ENCODE measurements around the gene KHSRP.

Gene KHSRP

DNA sequence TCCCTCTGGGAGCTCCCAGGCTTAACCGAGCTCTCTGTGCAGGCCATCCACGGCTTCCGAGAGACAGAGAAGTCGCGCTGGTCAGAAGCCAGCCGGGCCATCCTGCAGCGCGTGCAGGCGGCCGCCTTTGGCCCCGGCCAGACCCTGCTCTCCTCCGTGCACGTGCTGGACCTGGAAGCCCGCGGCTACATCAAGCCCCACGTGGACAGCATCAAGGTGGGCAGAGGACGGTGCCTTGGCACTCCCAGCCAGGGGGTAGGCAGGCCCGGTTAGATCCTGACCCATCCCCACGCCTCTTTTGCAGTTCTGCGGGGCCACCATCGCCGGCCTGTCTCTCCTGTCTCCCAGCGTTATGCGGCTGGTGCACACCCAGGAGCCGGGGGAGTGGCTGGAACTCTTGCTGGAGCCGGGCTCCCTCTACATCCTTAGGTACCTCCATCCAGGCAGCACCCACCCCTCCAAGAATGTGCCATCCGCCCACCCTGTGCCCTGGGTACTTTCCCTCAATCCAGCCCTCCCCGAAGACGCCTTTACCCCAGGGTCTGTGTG is 50.4 kb downstream of the KHSRP start:
- ChIA-PET CTCF (no interaction called here), POLR2A (interaction anchor here (3.0 to 3.4 kb wide), 2 partner anchors 12 to 19 kb away, joined by 20 to 50 read pairs; partner anchors contain the start of genes CLPP and GTF2F1)
- DNase-seq (ENCODE audit: extremely low spot score): no peak

DNA sequence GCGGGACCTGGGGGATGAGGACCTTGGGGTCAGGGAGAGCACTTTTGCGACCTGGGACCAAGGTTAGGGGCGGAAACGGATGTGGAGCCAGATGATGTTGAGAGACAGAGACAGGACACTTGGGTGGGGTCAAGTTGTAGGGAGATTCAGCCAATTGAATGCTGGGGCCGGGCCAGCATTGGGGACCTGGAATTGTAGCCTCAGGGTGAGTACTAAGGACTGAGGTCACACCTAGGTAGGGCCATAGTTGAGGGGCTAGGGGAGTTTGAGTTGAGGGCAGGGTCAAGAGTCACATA is 50.9 kb downstream of the KHSRP start:
- no peak for DNase-seq (ENCODE audit: extremely low spot score)
- CTCF ChIA-PET: no interaction called here
- TF ChIP-seq BHLHE40 (IDR thresholded peaks at IDR 0.05; ENCODE audit: borderline replicate concordance) (no peak), ARNT (IDR thresholded peaks at IDR 0.05) (no peak), HDGF (IDR thresholded peaks at IDR 0.05; ENCODE audit: borderline replicate concordance) (no peak), FOXK2 (IDR thresholded peaks at IDR 0.05) (no peak), FOXM1 (IDR thresholded peaks at IDR 0.05; ENCODE audit: borderline replicate concordance) (no peak), CTBP1 (IDR thresholded peaks at IDR 0.05; ENCODE audit: borderline replicate concordance) (no peak), FOXA1 (IDR thresholded peaks at IDR 0.05) (no peak), LEF1 (IDR thresholded peaks at IDR 0.05; ENCODE audit: borderline replicate concordance) (no peak), ELF4 (IDR thresholded peaks at IDR 0.05) (no peak), ZNF384 (IDR thresholded peaks at IDR 0.05) (no peak), TARDBP (IDR thresholded peaks at IDR 0.05) (no peak), SUZ12 (IDR thresholded peaks at IDR 0.05) (no peak), SP1 (IDR thresholded peaks at IDR 0.05) (no peak), NFRKB (IDR thresholded peaks at IDR 0.05) (no peak), L3MBTL2 (conservative IDR thresholded peaks at IDR 0.05) (no peak)
- TF ChIP-seq, protein P1, sequence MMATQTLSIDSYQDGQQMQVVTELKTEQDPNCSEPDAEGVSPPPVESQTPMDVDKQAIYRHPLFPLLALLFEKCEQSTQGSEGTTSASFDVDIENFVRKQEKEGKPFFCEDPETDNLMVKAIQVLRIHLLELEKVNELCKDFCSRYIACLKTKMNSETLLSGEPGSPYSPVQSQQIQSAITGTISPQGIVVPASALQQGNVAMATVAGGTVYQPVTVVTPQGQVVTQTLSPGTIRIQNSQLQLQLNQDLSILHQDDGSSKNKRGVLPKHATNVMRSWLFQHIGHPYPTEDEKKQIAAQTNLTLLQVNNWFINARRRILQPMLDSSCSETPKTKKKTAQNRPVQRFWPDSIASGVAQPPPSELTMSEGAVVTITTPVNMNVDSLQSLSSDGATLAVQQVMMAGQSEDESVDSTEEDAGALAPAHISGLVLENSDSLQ (IDR thresholded peaks at IDR 0.05): no peak
- POLR2A ChIA-PET: interaction anchor here (3.0 to 3.4 kb wide), 2 partner anchors 12 to 19 kb away, joined by 20 to 50 read pairs; partner anchors contain the start of genes CLPP and GTF2F1

More for the DNA sequence above, 50.4 kb downstream of the KHSRP start:
- no peak for TF ChIP-seq FOXM1 (IDR thresholded peaks at IDR 0.05; ENCODE audit: borderline replicate concordance)
- TF ChIP-seq SP1 (IDR thresholded peaks at IDR 0.05): no peak
- no peak for TF ChIP-seq LEF1 (IDR thresholded peaks at IDR 0.05; ENCODE audit: borderline replicate concordance)
- TF ChIP-seq HDGF (IDR thresholded peaks at IDR 0.05; ENCODE audit: borderline replicate concordance): no peak
- no peak for TF ChIP-seq ARNT (IDR thresholded peaks at IDR 0.05)
- no peak for TF ChIP-seq ZNF384 (IDR thresholded peaks at IDR 0.05)
- no peak for TF ChIP-seq FOXK2 (IDR thresholded peaks at IDR 0.05)
- TF ChIP-seq BHLHE40 (IDR thresholded peaks at IDR 0.05; ENCODE audit: borderline replicate concordance): no peak
- TF ChIP-seq FOXA1 (IDR thresholded peaks at IDR 0.05): no peak
- TF ChIP-seq TARDBP (IDR thresholded peaks at IDR 0.05): no peak
- no peak for TF ChIP-seq L3MBTL2 (conservative IDR thresholded peaks at IDR 0.05)
- no peak for TF ChIP-seq NFRKB (IDR thresholded peaks at IDR 0.05)

DNA sequence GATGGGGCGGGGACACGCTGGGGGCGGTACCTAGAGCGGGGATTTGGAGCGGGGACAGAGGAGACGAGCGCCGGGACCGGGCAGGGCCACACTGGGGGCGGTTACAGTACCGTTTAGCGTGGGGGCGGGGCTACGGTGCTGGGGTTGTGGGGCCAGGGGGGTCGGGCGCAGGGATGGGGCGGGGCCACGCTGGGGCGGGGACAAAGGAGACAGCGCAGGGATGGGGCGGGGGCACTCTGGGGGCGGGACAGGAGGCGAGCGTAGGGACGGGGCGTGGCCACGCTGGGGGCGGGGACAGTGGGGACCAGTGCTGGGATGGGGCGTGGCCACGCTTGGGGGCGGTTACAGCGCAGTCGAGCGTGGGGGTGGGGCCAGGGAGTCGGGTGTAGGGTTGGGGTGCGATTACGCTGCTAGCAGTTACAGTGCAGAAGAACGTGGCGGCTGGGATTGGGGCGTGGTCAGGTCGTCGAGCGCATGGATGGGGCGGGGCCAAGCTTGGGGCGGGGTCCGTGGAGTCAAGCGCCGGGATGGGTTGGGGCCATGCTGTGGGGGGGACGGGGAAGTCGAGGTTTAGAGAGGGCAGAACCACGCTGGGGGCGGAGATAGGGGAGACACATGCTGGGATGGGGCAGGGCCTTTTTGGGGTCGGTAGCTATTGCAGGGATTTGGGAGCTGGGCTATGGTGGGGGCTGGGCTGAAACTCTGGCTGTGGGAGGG is 51.4 kb downstream of the KHSRP start:
- ChIA-PET CTCF (interaction anchor here (0.5 to 0.6 kb wide), 2 partner anchors 247 to 580 kb away, joined by 3 to 6 read pairs; no protein-coding TSS in a partner anchor), POLR2A (interaction anchor here (0.6 to 3.4 kb wide), 10 partner anchors 11 to 261 kb away, joined by 3 to 50 read pairs (median 3); partner anchors contain the start of genes CLPP, GTF2F1, KHSRP and SLC25A23)
- TF ChIP-seq FOXK2 (IDR thresholded peaks at IDR 0.05) (no peak), ARNT (IDR thresholded peaks at IDR 0.05) (no peak)
- DNase-seq (ENCODE audit: extremely low spot score): peak; percentile 94

DNA sequence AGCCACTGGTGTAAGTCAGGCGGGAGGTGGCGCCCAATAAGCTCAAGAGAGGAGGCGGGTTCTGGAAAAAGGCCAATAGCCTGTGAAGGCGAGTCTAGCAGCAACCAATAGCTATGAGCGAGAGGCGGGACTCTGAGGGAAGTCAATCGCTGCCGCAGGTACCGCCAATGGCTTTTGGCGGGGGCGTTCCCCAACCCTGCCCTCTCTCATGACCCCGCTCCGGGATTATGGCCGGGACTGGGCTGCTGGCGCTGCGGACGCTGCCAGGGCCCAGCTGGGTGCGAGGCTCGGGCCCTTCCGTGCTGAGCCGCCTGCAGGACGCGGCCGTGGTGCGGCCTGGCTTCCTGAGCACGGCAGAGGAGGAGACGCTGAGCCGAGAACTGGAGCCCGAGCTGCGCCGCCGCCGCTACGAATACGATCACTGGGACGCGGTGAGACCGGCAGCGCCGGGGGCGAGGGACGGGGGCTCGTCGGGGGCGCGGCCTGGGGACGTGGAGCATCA is 52.0 kb downstream of the KHSRP start, which contains the start of gene ALKBH7:
ALKBH7 (plus strand) TSS at position 201 of the 502 bp plus-strand sequence; CDS start at position 228, 27 bp downstream.
- DNase-seq (ENCODE audit: extremely low spot score): peak; percentile 92
- TF ChIP-seq FOXK2 (IDR thresholded peaks at IDR 0.05): no peak
- 0 out of 2 replicates have a peak, but pooled peaks have one; percentile 64 for TF ChIP-seq SP1 (IDR thresholded peaks at IDR 0.05)
- TF ChIP-seq, protein P1 (IDR thresholded peaks at IDR 0.05): peak; percentile 100
- TF ChIP-seq L3MBTL2 (conservative IDR thresholded peaks at IDR 0.05): no peak
- peak; percentile 90; the same call in 1 of the 2 replicates for TF ChIP-seq LEF1 (IDR thresholded peaks at IDR 0.05; ENCODE audit: borderline replicate concordance)
- CTCF ChIA-PET: interaction anchor here (0.5 to 0.6 kb wide), 2 partner anchors 247 to 579 kb away, joined by 3 to 6 read pairs; no protein-coding TSS in a partner anchor
- POLR2A ChIA-PET: interaction anchor here (0.6 to 3.4 kb wide), 17 partner anchors 8 to 372 kb away, joined by 3 to 50 read pairs (median 3); partner anchors contain the start of genes CLPP, GTF2F1, KHSRP and SLC25A23

DNA sequence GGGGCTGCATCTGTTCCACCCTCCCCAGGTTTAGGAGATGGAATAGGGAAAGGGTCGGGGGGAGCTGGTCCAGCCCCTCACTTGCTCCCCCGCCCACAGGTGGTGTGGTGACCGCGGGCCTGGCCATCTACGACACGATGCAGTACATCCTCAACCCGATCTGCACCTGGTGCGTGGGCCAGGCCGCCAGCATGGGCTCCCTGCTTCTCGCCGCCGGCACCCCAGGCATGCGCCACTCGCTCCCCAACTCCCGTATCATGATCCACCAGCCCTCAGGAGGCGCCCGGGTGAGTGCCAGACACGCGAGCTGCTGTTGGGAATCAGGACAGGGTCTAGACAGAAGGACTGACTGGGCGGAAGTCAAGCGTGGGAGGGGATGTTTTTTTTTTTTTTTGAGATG is 60.3 kb downstream of the KHSRP start:
- CTCF ChIA-PET: no interaction called here

More for the DNA sequence above, 60.3 kb downstream of the KHSRP start:
- POLR2A ChIA-PET: interaction anchor here (5.1 kb wide), 1 partner anchor 8 kb away, joined by 50 read pairs; the partner anchor contains the start of gene ALKBH7
- DNase-seq (ENCODE audit: extremely low spot score): no peak
- no peak for TF ChIP-seq BHLHE40 (IDR thresholded peaks at IDR 0.05; ENCODE audit: borderline replicate concordance)
- TF ChIP-seq SP1 (IDR thresholded peaks at IDR 0.05): no peak
- TF ChIP-seq HDGF (IDR thresholded peaks at IDR 0.05; ENCODE audit: borderline replicate concordance): no peak
- TF ChIP-seq FOXM1 (IDR thresholded peaks at IDR 0.05; ENCODE audit: borderline replicate concordance): no peak
- TF ChIP-seq, protein P1 (IDR thresholded peaks at IDR 0.05): no peak
- no peak for TF ChIP-seq SUZ12 (IDR thresholded peaks at IDR 0.05)
- no peak for TF ChIP-seq CTBP1 (IDR thresholded peaks at IDR 0.05; ENCODE audit: borderline replicate concordance)
